Memory B cell (primary cell): ENCODE data around the gene GFRA1.

ENCODE experiments used
- ATAC-seq: fragments of 150-1000 bp; cut with Tn5 transposase; 2 replicates; pipeline ENCODE4 v1.10.0; 2021; ENCODE audit warnings: low read depth, mild to moderate bottlenecking, moderate library complexity
- DNase-seq, 2 donors: peaks; one replicate each; pipeline ENCODE4 v3.0.0; 2022; ENCODE audit warnings: low spot score in 2 of 2
- H3K27ac Mint-ChIP-seq: one replicate; pipeline ENCODE4 v1.8.0; 2022; ENCODE audit warnings: mild to moderate bottlenecking, moderate library complexity, mixed read lengths
- H3K27me3 Mint-ChIP-seq: one replicate; pipeline ENCODE4 v1.8.0; 2022; ENCODE audit warnings: mixed read lengths
- H3K36me3 Mint-ChIP-seq: one replicate; pipeline ENCODE4 v1.8.0; 2022; ENCODE audit warnings: mild to moderate bottlenecking, mixed read lengths
- H3K4me1 Mint-ChIP-seq: one replicate; pipeline ENCODE4 v1.8.0; 2022; ENCODE audit warnings: mixed read lengths
- H3K4me3 Mint-ChIP-seq: one replicate; pipeline ENCODE4 v1.8.0; 2022; ENCODE audit warnings: mild to moderate bottlenecking, moderate library complexity, mixed read lengths
- H3K9me3 Mint-ChIP-seq: one replicate; pipeline ENCODE4 v1.8.0; 2022; ENCODE audit warnings: mixed read lengths

Gene GFRA1

GRCh38 chr10:116286626-116287200 lies 13.7 kb upstream of the GFRA1 start:
- Mint-ChIP-seq H3K4me3 (no peak overlapping the region), H3K27ac (no peak overlapping the region), H3K27me3 (peaks cover 2% of the 10 kb centered on the region), H3K9me3 (no peaks in the 10 kb centered on the region), H3K4me1 (no peaks in the 10 kb centered on the region), H3K36me3 (no peaks in the 10 kb centered on the region)
- ATAC-seq (no peak), DNase-seq (no peak)

GRCh38 chr10:116281775-116282174 lies 8.8 kb upstream of the GFRA1 start:
- Mint-ChIP-seq H3K9me3 (peaks cover 3% of the 10 kb centered on the region), H3K4me3 (no peak overlapping the region), H3K27ac (no peak overlapping the region), H3K36me3 (no peaks in the 10 kb centered on the region), H3K4me1 (no peaks in the 10 kb centered on the region), H3K27me3 (no peaks in the 10 kb centered on the region)
- ATAC-seq = no peak
- DNase-seq = no peak

- no peak for DNase-seq
- Mint-ChIP-seq H3K27ac (no peak overlapping the region), H3K27me3 (peaks cover 9% of the 10 kb centered on the region), H3K4me3 (no peak overlapping the region), H3K36me3 (no peaks in the 10 kb centered on the region), H3K4me1 (no peaks in the 10 kb centered on the region), H3K9me3 (peaks cover 4% of the 10 kb centered on the region)
- ATAC-seq = no peak
Observed at GRCh38 chr10:116278846-116279245, 5.8 kb upstream of the GFRA1 start.

- ATAC-seq (no peak), DNase-seq (no peak)
- peaks cover 4% of the 10 kb centered on the region for H3K4me1 Mint-ChIP-seq
- H3K27me3 Mint-ChIP-seq = peaks cover 13% of the 10 kb centered on the region
- H3K4me3 Mint-ChIP-seq = no peak overlapping the region
- peaks cover 5% of the 10 kb centered on the region for H3K9me3 Mint-ChIP-seq
- no peaks in the 10 kb centered on the region for H3K36me3 Mint-ChIP-seq
- no peak overlapping the region for H3K27ac Mint-ChIP-seq
Observed at GRCh38 chr10:116276981-116277380, 4.0 kb upstream of the GFRA1 start.

- Mint-ChIP-seq H3K36me3 (no peaks in the 10 kb centered on the region), H3K27ac (no peak overlapping the region), H3K4me3 (no peak overlapping the region), H3K27me3 (peaks cover 17% of the 10 kb centered on the region), H3K4me1 (peaks cover 4% of the 10 kb centered on the region), H3K9me3 (peaks cover 3% of the 10 kb centered on the region)
- ATAC-seq = no peak
- no peak for DNase-seq
Observed at GRCh38 chr10:116274064-116274904, 1.3 kb upstream of the GFRA1 start.

GRCh38 chr10:116271593-116272439 lies 1.2 kb downstream of the GFRA1 start:
- ATAC-seq (no peak), DNase-seq (no peak)
- no peak overlapping the region for H3K27ac Mint-ChIP-seq
- peaks cover 4% of the 10 kb centered on the region for H3K4me1 Mint-ChIP-seq
- no peaks in the 10 kb centered on the region for H3K36me3 Mint-ChIP-seq
- H3K27me3 Mint-ChIP-seq = peaks cover 23% of the 10 kb centered on the region
- peaks cover 3% of the 10 kb centered on the region for H3K9me3 Mint-ChIP-seq
- no peak overlapping the region for H3K4me3 Mint-ChIP-seq

GRCh38 chr10:116270771-116271592 lies 2.0 kb downstream of the GFRA1 start:
- Mint-ChIP-seq H3K36me3 (no peaks in the 10 kb centered on the region), H3K4me3 (no peak overlapping the region), H3K27ac (no peak overlapping the region), H3K9me3 (peaks cover 1% of the 10 kb centered on the region), H3K4me1 (peaks cover 4% of the 10 kb centered on the region), H3K27me3 (peaks cover 21% of the 10 kb centered on the region)
- ATAC-seq (no peak), DNase-seq (no peak)

GRCh38 chr10:116270126-116270770 lies 2.8 kb downstream of the GFRA1 start:
- no peaks in the 10 kb centered on the region for H3K36me3 Mint-ChIP-seq
- DNase-seq (no peak), ATAC-seq (no peak)
- peaks cover 1% of the 10 kb centered on the region for H3K9me3 Mint-ChIP-seq
- H3K27ac Mint-ChIP-seq = no peak overlapping the region
- no peak overlapping the region for H3K4me3 Mint-ChIP-seq
- peaks cover 21% of the 10 kb centered on the region for H3K27me3 Mint-ChIP-seq
- peaks cover 4% of the 10 kb centered on the region for H3K4me1 Mint-ChIP-seq

GRCh38 chr10:116269619-116270018 lies 3.4 kb downstream of the GFRA1 start:
- DNase-seq = no peak
- H3K36me3 Mint-ChIP-seq = no peaks in the 10 kb centered on the region
- H3K4me1 Mint-ChIP-seq = peaks cover 4% of the 10 kb centered on the region
- peaks cover 19% of the 10 kb centered on the region for H3K27me3 Mint-ChIP-seq
- no peak overlapping the region for H3K27ac Mint-ChIP-seq
- no peak overlapping the region for H3K4me3 Mint-ChIP-seq
- peaks cover 1% of the 10 kb centered on the region for H3K9me3 Mint-ChIP-seq
- no peak for ATAC-seq

- H3K27me3 Mint-ChIP-seq = peaks cover 14% of the 10 kb centered on the region
- no peak overlapping the region for H3K27ac Mint-ChIP-seq
- H3K36me3 Mint-ChIP-seq = no peaks in the 10 kb centered on the region
- DNase-seq (no peak), ATAC-seq (no peak)
- no peak overlapping the region for H3K4me3 Mint-ChIP-seq
- peaks cover 1% of the 10 kb centered on the region for H3K9me3 Mint-ChIP-seq
- peaks cover 4% of the 10 kb centered on the region for H3K4me1 Mint-ChIP-seq
Observed at GRCh38 chr10:116268976-116269375, 4.0 kb downstream of the GFRA1 start.

GRCh38 chr10:116265686-116266085 lies 7.3 kb downstream of the GFRA1 start:
- Mint-ChIP-seq H3K27ac (no peak overlapping the region), H3K36me3 (no peaks in the 10 kb centered on the region), H3K9me3 (peaks cover 1% of the 10 kb centered on the region), H3K27me3 (peaks cover 10% of the 10 kb centered on the region), H3K4me1 (no peaks in the 10 kb centered on the region), H3K4me3 (no peak overlapping the region)
- no peak for ATAC-seq
- no peak for DNase-seq

- no peak overlapping the region for H3K4me3 Mint-ChIP-seq
- H3K4me1 Mint-ChIP-seq = no peaks in the 10 kb centered on the region
- ATAC-seq (no peak), DNase-seq (no peak)
- H3K36me3 Mint-ChIP-seq = no peaks in the 10 kb centered on the region
- peaks cover 4% of the 10 kb centered on the region for H3K27me3 Mint-ChIP-seq
- H3K9me3 Mint-ChIP-seq = peaks cover 1% of the 10 kb centered on the region
- no peak overlapping the region for H3K27ac Mint-ChIP-seq
Observed at GRCh38 chr10:116263870-116264655, 8.9 kb downstream of the GFRA1 start.

GRCh38 chr10:116262678-116263077 lies 10.3 kb downstream of the GFRA1 start:
- DNase-seq (no peak), ATAC-seq (no peak)
- Mint-ChIP-seq H3K27me3 (peaks cover 3% of the 10 kb centered on the region), H3K36me3 (no peaks in the 10 kb centered on the region), H3K4me3 (no peak overlapping the region), H3K27ac (no peak overlapping the region), H3K4me1 (no peaks in the 10 kb centered on the region), H3K9me3 (peaks cover 1% of the 10 kb centered on the region)
